ENCODE results near the gene RPL35.

The RPL35 gene

DNA sequence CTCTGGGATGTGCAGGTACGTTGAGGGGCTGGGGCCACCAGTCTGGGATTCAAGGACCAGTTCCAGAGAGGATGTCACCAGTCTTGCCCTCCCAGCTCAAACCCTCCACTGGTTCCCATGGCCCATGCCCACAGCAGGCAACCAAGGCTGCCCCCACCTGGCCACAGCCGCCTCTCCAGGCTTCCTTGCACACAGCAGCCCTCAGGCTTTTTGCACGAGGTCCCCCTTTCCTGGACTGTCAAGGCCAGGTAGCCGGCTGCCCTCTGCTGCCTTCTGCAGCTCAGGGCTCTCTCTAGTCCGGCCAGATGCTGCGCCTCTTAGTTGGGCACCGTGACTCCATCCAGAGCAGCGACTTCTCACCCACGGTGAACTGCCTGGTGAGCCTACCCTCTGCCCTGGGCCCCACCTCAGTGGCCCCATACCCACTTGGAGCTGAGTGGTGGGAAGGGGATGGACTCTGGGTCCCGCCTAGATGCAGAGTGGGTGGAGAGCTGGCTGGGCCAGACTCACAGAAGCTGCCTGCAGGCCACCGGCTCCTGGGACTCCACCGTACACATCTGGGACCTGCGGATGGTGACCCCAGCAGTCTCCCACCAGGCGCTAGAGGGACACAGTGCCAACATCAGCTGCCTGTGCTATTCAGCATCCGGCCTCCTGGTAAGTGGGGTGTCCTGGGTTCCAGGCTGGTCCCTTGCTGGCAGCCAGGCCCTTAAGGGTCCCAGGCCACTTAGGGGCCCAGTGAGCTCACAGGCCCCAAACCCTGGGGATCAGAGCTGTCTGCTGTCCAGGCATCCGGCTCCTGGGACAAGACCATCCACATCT lies 5.6 kb downstream of the RPL35 start:
- Histone ChIP-seq H3K9me3 (ENCODE audit: control insufficient read depth, low read length) (no peaks in the 10 kb centered on the region), H3K9ac (ENCODE audit: low read length) (no peak overlapping the region), H3K18ac (ENCODE audit: low read depth in 1 of 2, low read length in 2 of 2) (no peak overlapping the region), H3K4ac (ENCODE audit: low read depth in 1 of 2, low read length in 2 of 2) (no peak overlapping the region), H3K4me1 (ENCODE audit: control insufficient read depth, insufficient read depth, low read depth, low read length) (peaks cover 35% of the 10 kb centered on the region), H3K23ac (ENCODE audit: low read length in 2 of 2) (no peak overlapping the region), H3K79me1 (replicated peaks; ENCODE audit: low read length, poor library complexity, severe bottlenecking) (peaks cover 7% of the 10 kb centered on the region), H3K4me3 (ENCODE audit: insufficient read depth in 1 of 2, low read depth in 1 of 2, low read length in 2 of 2) (no peak overlapping the region), H4K91ac (ENCODE audit: low read length) (no peak overlapping the region), H4K8ac (ENCODE audit: low read length) (no peak overlapping the region), H3K27ac (ENCODE audit: low read length, poor library complexity, severe bottlenecking) (no peak overlapping the region), H3K14ac (ENCODE audit: low read length in 2 of 2) (no peak overlapping the region), H2BK15ac (ENCODE audit: low read depth, poor library complexity, severe bottlenecking) (no peak overlapping the region), H2BK12ac (ENCODE audit: low read length in 2 of 2) (peak overlapping the region in 1 of 2 experiments; percentile 15), H3K4me2 (ENCODE audit: low read length, poor library complexity, severe bottlenecking) (no peak overlapping the region), H2AFZ (ENCODE audit: low read depth, low read length) (no peak overlapping the region), H2AK5ac (ENCODE audit: low read length, severe bottlenecking) (no peak overlapping the region), H2BK120ac (ENCODE audit: low read depth, low read length) (no peak overlapping the region), H3K36me3 (ENCODE audit: control insufficient read depth in 1 of 2, insufficient read depth in 2 of 2, low read depth in 1 of 2, low read length in 2 of 2) (peaks cover 48 to 56% of the 10 kb centered on the region in 2 experiments), H3K27me3 (ENCODE audit: control insufficient read depth in 1 of 2, insufficient read depth in 1 of 2, low read length in 2 of 2) (peaks cover 0 to 8% of the 10 kb centered on the region in 2 experiments), H2BK5ac (ENCODE audit: low read depth, low read length, poor library complexity, severe bottlenecking) (no peak overlapping the region)
- DNase-seq: no peak
- 73% methylated on average over 16 of the region's 16 CpGs for WGBS

GRCh38 chr9:124855566-124855943 lies 6.2 kb downstream of the RPL35 start:
- no peaks in the 10 kb centered on the region for H3K9me3 ChIP-seq (ENCODE audit: control insufficient read depth, low read length)
- H2BK12ac ChIP-seq (ENCODE audit: low read length in 2 of 2): peak overlapping the region in 1 of 2 experiments; percentile 15
- H3K9ac ChIP-seq (ENCODE audit: low read length): no peak overlapping the region
- no peak overlapping the region for H4K91ac ChIP-seq (ENCODE audit: low read length)
- H3K36me3 ChIP-seq (ENCODE audit: control insufficient read depth in 1 of 2, insufficient read depth in 2 of 2, low read depth in 1 of 2, low read length in 2 of 2): peaks cover 42 to 51% of the 10 kb centered on the region in 2 experiments
- no peak overlapping the region for H2BK15ac ChIP-seq (ENCODE audit: low read depth, poor library complexity, severe bottlenecking)
- H2AK5ac ChIP-seq (ENCODE audit: low read length, severe bottlenecking): no peak overlapping the region
- H3K79me1 ChIP-seq (replicated peaks; ENCODE audit: low read length, poor library complexity, severe bottlenecking): peaks cover 7% of the 10 kb centered on the region
- DNase-seq: no peak
- H3K27me3 ChIP-seq (ENCODE audit: control insufficient read depth in 1 of 2, insufficient read depth in 1 of 2, low read length in 2 of 2): peaks cover 0 to 13% of the 10 kb centered on the region in 2 experiments
- H3K14ac ChIP-seq (ENCODE audit: low read length in 2 of 2): no peak overlapping the region
- no peak overlapping the region for H2AFZ ChIP-seq (ENCODE audit: low read depth, low read length)
- H2BK120ac ChIP-seq (ENCODE audit: low read depth, low read length): no peak overlapping the region
- H3K18ac ChIP-seq (ENCODE audit: low read depth in 1 of 2, low read length in 2 of 2): no peak overlapping the region
- no peak overlapping the region for H3K4me2 ChIP-seq (ENCODE audit: low read length, poor library complexity, severe bottlenecking)
- H3K27ac ChIP-seq (ENCODE audit: low read length, poor library complexity, severe bottlenecking): no peak overlapping the region
- no peak overlapping the region for H3K4me3 ChIP-seq (ENCODE audit: insufficient read depth in 1 of 2, low read depth in 1 of 2, low read length in 2 of 2)
- no peak overlapping the region for H3K23ac ChIP-seq (ENCODE audit: low read length in 2 of 2)
- H2BK5ac ChIP-seq (ENCODE audit: low read depth, low read length, poor library complexity, severe bottlenecking): no peak overlapping the region
- no peak overlapping the region for H4K8ac ChIP-seq (ENCODE audit: low read length)
- H3K4ac ChIP-seq (ENCODE audit: low read depth in 1 of 2, low read length in 2 of 2): no peak overlapping the region
- 89% methylated on average over 18 of the region's 18 CpGs for WGBS
- H3K4me1 ChIP-seq (ENCODE audit: control insufficient read depth, insufficient read depth, low read depth, low read length): peaks cover 32% of the 10 kb centered on the region

GRCh38 chr9:124854822-124855221 lies 6.9 kb downstream of the RPL35 start:
- no peak overlapping the region for H3K9ac ChIP-seq (ENCODE audit: low read length)
- no peak overlapping the region for H4K91ac ChIP-seq (ENCODE audit: low read length)
- H2BK120ac ChIP-seq (ENCODE audit: low read depth, low read length): no peak overlapping the region
- peaks cover 0 to 13% of the 10 kb centered on the region in 2 experiments for H3K27me3 ChIP-seq (ENCODE audit: control insufficient read depth in 1 of 2, insufficient read depth in 1 of 2, low read length in 2 of 2)
- 69% methylated on average over 6 of the region's 7 CpGs for WGBS
- H3K23ac ChIP-seq (ENCODE audit: low read length in 2 of 2): no peak overlapping the region
- no peak overlapping the region for H2AFZ ChIP-seq (ENCODE audit: low read depth, low read length)
- no peaks in the 10 kb centered on the region for H3K9me3 ChIP-seq (ENCODE audit: control insufficient read depth, low read length)
- H3K4me1 ChIP-seq (ENCODE audit: control insufficient read depth, insufficient read depth, low read depth, low read length): peaks cover 25% of the 10 kb centered on the region
- no peak overlapping the region for H2BK15ac ChIP-seq (ENCODE audit: low read depth, poor library complexity, severe bottlenecking)
- no peak overlapping the region for H4K8ac ChIP-seq (ENCODE audit: low read length)
- H2AK5ac ChIP-seq (ENCODE audit: low read length, severe bottlenecking): no peak overlapping the region
- H3K4ac ChIP-seq (ENCODE audit: low read depth in 1 of 2, low read length in 2 of 2): no peak overlapping the region
- H3K36me3 ChIP-seq (ENCODE audit: control insufficient read depth in 1 of 2, insufficient read depth in 2 of 2, low read depth in 1 of 2, low read length in 2 of 2): peaks cover 35 to 46% of the 10 kb centered on the region in 2 experiments
- no peak overlapping the region for H3K27ac ChIP-seq (ENCODE audit: low read length, poor library complexity, severe bottlenecking)
- no peak overlapping the region for H3K14ac ChIP-seq (ENCODE audit: low read length in 2 of 2)
- H3K4me2 ChIP-seq (ENCODE audit: low read length, poor library complexity, severe bottlenecking): no peak overlapping the region
- H2BK5ac ChIP-seq (ENCODE audit: low read depth, low read length, poor library complexity, severe bottlenecking): no peak overlapping the region
- DNase-seq: no peak
- H3K18ac ChIP-seq (ENCODE audit: low read depth in 1 of 2, low read length in 2 of 2): no peak overlapping the region
- peaks cover 7% of the 10 kb centered on the region for H3K79me1 ChIP-seq (replicated peaks; ENCODE audit: low read length, poor library complexity, severe bottlenecking)
- no peak overlapping the region for H2BK12ac ChIP-seq (ENCODE audit: low read length in 2 of 2)
- H3K4me3 ChIP-seq (ENCODE audit: insufficient read depth in 1 of 2, low read depth in 1 of 2, low read length in 2 of 2): no peak overlapping the region

- 96% methylated on average over 8 of the region's 8 CpGs for WGBS
- Histone ChIP-seq H3K4me3 (ENCODE audit: insufficient read depth in 1 of 2, low read depth in 1 of 2, low read length in 2 of 2) (no peak overlapping the region), H3K27ac (ENCODE audit: low read length, poor library complexity, severe bottlenecking) (no peak overlapping the region), H3K14ac (ENCODE audit: low read length in 2 of 2) (no peak overlapping the region), H3K4me1 (ENCODE audit: control insufficient read depth, insufficient read depth, low read depth, low read length) (peaks cover 20% of the 10 kb centered on the region), H3K23ac (ENCODE audit: low read length in 2 of 2) (no peak overlapping the region), H3K79me1 (replicated peaks; ENCODE audit: low read length, poor library complexity, severe bottlenecking) (peaks cover 7% of the 10 kb centered on the region), H2BK120ac (ENCODE audit: low read depth, low read length) (no peak overlapping the region), H2AK5ac (ENCODE audit: low read length, severe bottlenecking) (no peak overlapping the region), H2BK12ac (ENCODE audit: low read length in 2 of 2) (no peak overlapping the region), H4K91ac (ENCODE audit: low read length) (no peak overlapping the region), H2BK5ac (ENCODE audit: low read depth, low read length, poor library complexity, severe bottlenecking) (no peak overlapping the region), H4K8ac (ENCODE audit: low read length) (no peak overlapping the region), H3K4ac (ENCODE audit: low read depth in 1 of 2, low read length in 2 of 2) (no peak overlapping the region), H2BK15ac (ENCODE audit: low read depth, poor library complexity, severe bottlenecking) (no peak overlapping the region), H2AFZ (ENCODE audit: low read depth, low read length) (no peak overlapping the region), H3K9me3 (ENCODE audit: control insufficient read depth, low read length) (no peaks in the 10 kb centered on the region), H3K4me2 (ENCODE audit: low read length, poor library complexity, severe bottlenecking) (no peak overlapping the region), H3K27me3 (ENCODE audit: control insufficient read depth in 1 of 2, insufficient read depth in 1 of 2, low read length in 2 of 2) (peaks cover 0 to 13% of the 10 kb centered on the region in 2 experiments), H3K9ac (ENCODE audit: low read length) (no peak overlapping the region), H3K36me3 (ENCODE audit: control insufficient read depth in 1 of 2, insufficient read depth in 2 of 2, low read depth in 1 of 2, low read length in 2 of 2) (peaks cover 29 to 39% of the 10 kb centered on the region in 2 experiments), H3K18ac (ENCODE audit: low read depth in 1 of 2, low read length in 2 of 2) (no peak overlapping the region)
- no peak for DNase-seq
Measured at GRCh38 chr9:124854161-124854560, 7.6 kb downstream of the RPL35 start.

All from mesenchymal stem cell (in vitro differentiated cells and primary cell).